Calu3 (cell line): Measurements from ENCODE around the gene CHMP1B. TPM values are rescaled to one million over a fixed set of nuclear protein-coding genes. Genes with fewer than 3 reads are reported as not detected.

Source experiments
- BruUV-seq: library from RNA; stranded (reverse); fragments of 400-500 nt; replicated peaks from 2 replicates; lab custom pipeline; 2021; lab: Mats Ljungman, UMichigan
- CTCF ChIA-PET: fragments of 300-600 bp; sonication (Branson Sonifier 250); formaldehyde crosslinking; loops from one replicate; lab custom pipeline; 2022; ENCODE audit warnings: antibody characterized with exemption; lab: Charles Lee
- DNase-seq: peaks from one replicate; pipeline ENCODE4 v3.0.0; 2022
- H3K27ac Mint-ChIP-seq: one replicate; pipeline ENCODE4 v1.8.0; 2022; ENCODE audit warnings: mixed read lengths; ENCODE audit not compliant: unreplicated experiment
- H3K27me3 Mint-ChIP-seq: one replicate; pipeline ENCODE4 v1.8.0; 2022; ENCODE audit warnings: mixed read lengths; ENCODE audit not compliant: unreplicated experiment
- H3K36me3 Mint-ChIP-seq: one replicate; pipeline ENCODE4 v1.8.0; 2022; ENCODE audit warnings: mild to moderate bottlenecking, moderate library complexity, mixed read lengths; ENCODE audit not compliant: insufficient read depth, unreplicated experiment
- H3K4me1 Mint-ChIP-seq: one replicate; pipeline ENCODE4 v1.8.0; 2022; ENCODE audit warnings: mild to moderate bottlenecking, low read depth, mixed read lengths; ENCODE audit not compliant: unreplicated experiment
- H3K4me3 Mint-ChIP-seq: one replicate; pipeline ENCODE4 v1.8.0; 2022; ENCODE audit warnings: mild to moderate bottlenecking, low read depth, moderate library complexity, mixed read lengths; ENCODE audit not compliant: unreplicated experiment
- H3K9me3 Mint-ChIP-seq: one replicate; pipeline ENCODE4 v1.8.0; 2022; ENCODE audit warnings: low read depth, mixed read lengths; ENCODE audit not compliant: unreplicated experiment
- intact Hi-C: fragments of 100-400 bp; cut with micrococcal nuclease; formaldehyde crosslinking; loops from one replicate; pipeline ENCODE4 v1.10.0; 2022; ENCODE audit not compliant: unreplicated experiment
- total RNA-seq: library from RNA; stranded (reverse); gene quantifications from 2 replicates; pipeline ENCODE4 v1.2.3, GENCODE V29; 2022
- TF ChIP-seq, protein P1 (sequence below): fragments of 200-600 bp; IDR thresholded peaks from one replicate; pipeline ENCODE4 v1.8.0; 2022; ENCODE audit warnings: antibody characterized with exemption; ENCODE audit not compliant: unreplicated experiment

The CHMP1B gene
- total RNA-seq, 1 experiment from 2014 or later = 44.4 TPM

DNA sequence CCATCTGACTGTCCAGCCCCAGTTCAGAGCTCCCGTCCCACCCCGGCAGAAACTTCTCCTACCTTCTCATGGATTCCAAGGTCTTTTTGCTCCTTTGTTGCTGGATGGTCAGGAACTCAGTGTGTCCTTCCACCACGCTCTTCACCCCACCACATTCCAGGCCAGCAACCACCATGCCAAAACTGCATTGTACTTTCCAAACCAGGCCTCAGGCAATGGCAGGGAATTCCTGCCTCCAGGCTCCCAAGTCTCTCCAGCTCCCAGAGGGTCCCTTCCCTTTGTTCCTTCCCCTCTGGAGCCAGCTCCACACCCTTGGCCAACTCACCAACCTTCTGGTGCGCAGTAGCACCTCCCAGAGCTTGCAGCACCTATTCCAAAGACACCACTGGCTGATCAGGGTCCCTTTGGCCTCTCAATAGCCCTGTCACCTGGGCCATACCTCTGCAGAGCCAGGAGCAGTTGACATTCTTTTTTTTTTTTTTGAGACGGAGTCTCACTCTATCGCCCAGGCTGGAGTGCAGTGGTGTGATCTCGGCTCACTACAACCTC, 8.1 kb downstream of the CHMP1B start:
- Mint-ChIP-seq H3K27ac (peak overlapping the region; percentile 95), H3K36me3 (peaks cover 46% of the 10 kb centered on the region), H3K27me3 (no peaks in the 10 kb centered on the region), H3K4me1 (peaks cover 50% of the 10 kb centered on the region), H3K9me3 (no peaks in the 10 kb centered on the region), H3K4me3 (peak overlapping the region; percentile 68)
- CTCF ChIA-PET = interaction anchor here (0.7 kb wide), 1 partner anchor 47 kb away, joined by 4 read pairs; no protein-coding TSS in a partner anchor
- intact Hi-C loops = loop anchor here (10.0 kb wide), 1 partner anchor 125 kb away; the partner anchor contains the start of gene IMPA2
- no peak for DNase-seq
- TF ChIP-seq, protein P1, sequence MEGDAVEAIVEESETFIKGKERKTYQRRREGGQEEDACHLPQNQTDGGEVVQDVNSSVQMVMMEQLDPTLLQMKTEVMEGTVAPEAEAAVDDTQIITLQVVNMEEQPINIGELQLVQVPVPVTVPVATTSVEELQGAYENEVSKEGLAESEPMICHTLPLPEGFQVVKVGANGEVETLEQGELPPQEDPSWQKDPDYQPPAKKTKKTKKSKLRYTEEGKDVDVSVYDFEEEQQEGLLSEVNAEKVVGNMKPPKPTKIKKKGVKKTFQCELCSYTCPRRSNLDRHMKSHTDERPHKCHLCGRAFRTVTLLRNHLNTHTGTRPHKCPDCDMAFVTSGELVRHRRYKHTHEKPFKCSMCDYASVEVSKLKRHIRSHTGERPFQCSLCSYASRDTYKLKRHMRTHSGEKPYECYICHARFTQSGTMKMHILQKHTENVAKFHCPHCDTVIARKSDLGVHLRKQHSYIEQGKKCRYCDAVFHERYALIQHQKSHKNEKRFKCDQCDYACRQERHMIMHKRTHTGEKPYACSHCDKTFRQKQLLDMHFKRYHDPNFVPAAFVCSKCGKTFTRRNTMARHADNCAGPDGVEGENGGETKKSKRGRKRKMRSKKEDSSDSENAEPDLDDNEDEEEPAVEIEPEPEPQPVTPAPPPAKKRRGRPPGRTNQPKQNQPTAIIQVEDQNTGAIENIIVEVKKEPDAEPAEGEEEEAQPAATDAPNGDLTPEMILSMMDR = no peak
- BruUV-seq = no TSS peak

DNA sequence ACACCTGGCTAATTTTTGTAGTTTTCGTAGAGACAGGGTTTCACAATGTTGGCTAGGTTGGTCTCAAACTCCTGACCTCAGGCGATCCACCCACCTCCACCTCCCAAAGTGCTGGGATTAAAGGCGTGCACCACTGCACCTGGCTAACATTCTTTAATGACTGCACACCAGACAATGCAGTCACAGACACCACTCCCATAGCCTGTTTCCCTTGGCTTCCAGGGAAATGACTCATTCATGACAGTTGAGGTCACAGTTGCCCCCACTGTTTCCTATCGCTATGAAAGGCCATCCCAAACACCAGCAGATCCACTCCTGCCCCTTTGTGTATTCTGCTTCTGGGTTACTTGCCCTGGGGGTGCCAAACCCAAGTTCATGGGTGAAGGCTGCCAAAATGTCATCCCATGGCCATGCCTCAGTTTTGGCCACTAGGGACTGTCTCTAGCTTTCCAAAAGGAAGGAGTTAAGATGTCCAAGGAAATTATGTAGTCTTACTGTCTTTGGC, 8.7 kb downstream of the CHMP1B start:
- no TSS peak for BruUV-seq
- CTCF ChIA-PET = interaction anchor here (0.7 to 1.2 kb wide), 3 partner anchors 18 to 46 kb away, joined by 3 to 5 read pairs (median 4); no protein-coding TSS in a partner anchor
- TF ChIP-seq, protein P1 = no peak
- peak overlapping the region; percentile 95 for H3K27ac Mint-ChIP-seq
- no peaks in the 10 kb centered on the region for H3K9me3 Mint-ChIP-seq
- peak overlapping the region; percentile 68 for H3K4me3 Mint-ChIP-seq
- DNase-seq = peak; percentile 73
- intact Hi-C loops = loop anchor here (10.0 kb wide), 1 partner anchor 125 kb away; the partner anchor contains the start of gene IMPA2
- H3K27me3 Mint-ChIP-seq = no peaks in the 10 kb centered on the region
- peaks cover 50% of the 10 kb centered on the region for H3K4me1 Mint-ChIP-seq
- peaks cover 44% of the 10 kb centered on the region for H3K36me3 Mint-ChIP-seq

DNA sequence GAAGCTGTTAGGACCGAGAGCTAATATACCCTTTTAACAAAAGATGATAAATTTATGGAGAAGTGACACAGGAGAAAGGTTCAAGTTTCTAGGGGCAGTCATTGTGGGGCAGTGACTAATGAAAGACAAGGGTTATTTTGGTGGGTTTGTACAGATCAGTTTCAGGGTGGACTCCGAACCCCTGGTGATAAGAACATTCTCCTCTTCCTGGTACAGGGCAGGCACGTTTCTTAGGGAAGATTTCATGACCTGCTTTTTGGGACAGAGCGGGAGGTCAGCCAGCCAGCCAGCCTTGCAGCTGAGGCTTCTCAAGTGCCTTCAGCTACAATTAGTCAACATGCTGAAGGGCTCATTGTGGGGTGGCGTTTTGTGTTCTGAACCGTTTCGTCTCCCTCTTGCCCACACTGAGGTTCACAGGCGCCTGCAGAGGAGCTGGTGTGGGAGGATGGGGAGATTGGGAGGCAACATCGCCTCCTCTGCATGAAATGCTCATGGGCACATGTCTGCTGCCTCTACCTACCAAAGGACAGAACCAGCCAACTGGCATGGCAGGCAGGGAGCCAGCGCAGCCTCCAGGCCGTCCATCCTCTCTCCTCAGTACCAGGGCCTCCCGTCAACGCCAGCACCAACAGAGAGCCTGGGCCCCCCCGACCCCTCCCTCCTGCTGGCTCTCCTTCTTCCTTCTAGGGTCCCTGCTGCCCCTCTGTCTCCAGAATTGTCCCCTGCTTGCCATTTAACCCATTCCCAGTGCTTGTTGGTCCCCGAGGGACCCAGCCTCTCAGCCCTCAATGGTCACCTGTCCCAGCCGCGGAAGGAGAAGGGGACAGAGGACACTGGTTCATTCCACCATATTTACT, 9.6 kb downstream of the CHMP1B start:
- DNase-seq = no peak
- H3K27ac Mint-ChIP-seq = peak overlapping the region; percentile 95
- peaks cover 37% of the 10 kb centered on the region for H3K36me3 Mint-ChIP-seq
- intact Hi-C loops = no loop called here
- peaks cover 50% of the 10 kb centered on the region for H3K4me1 Mint-ChIP-seq
- CTCF ChIA-PET = interaction anchor here (1.1 to 1.2 kb wide), 2 partner anchors 17 to 27 kb away, joined by 3 to 5 read pairs; no protein-coding TSS in a partner anchor
- TF ChIP-seq, protein P1 = no peak
- peaks cover 6% of the 10 kb centered on the region for H3K27me3 Mint-ChIP-seq
- no peak overlapping the region for H3K4me3 Mint-ChIP-seq
- BruUV-seq = no TSS peak
- no peaks in the 10 kb centered on the region for H3K9me3 Mint-ChIP-seq

DNA sequence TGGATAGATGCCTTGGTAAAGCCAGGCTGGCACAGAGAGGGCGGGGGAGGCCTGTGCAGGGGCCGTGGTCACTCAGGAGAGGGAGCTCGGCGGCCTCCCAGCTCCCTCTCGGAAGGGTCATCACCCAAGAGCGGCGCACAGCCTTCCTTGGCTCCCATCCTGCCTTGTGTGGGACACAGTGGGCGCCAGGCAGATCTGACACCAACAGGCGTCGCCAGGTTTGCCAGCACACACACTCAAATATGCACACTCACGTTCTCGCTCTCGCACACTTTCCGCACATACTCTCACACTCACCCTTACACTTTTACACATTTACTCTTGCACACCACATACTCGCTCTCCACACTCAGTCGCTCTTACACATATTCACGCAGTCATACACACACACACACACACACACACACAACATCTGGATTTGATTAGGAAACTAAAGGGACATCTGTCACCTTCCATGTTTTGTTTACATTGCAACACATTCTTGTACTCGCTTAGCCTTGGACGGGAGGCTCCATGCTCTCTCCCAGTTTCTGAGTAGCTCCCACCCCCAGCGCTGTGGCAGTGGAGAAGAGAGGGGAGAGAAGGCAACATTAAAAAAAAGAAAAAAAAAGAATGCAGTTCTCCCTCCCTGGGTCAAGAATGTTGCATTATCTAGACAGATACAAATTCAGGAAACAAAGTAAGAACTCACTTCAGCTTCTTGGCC, 10.5 kb downstream of the CHMP1B start:
- CTCF ChIA-PET = interaction anchor here (0.6 kb wide), 1 partner anchor 67 kb away, joined by 3 read pairs; no protein-coding TSS in a partner anchor
- peaks cover 13% of the 10 kb centered on the region for H3K27me3 Mint-ChIP-seq
- no TSS peak for BruUV-seq
- H3K36me3 Mint-ChIP-seq = peaks cover 32% of the 10 kb centered on the region
- no peak for DNase-seq
- no peak overlapping the region for H3K27ac Mint-ChIP-seq
- H3K9me3 Mint-ChIP-seq = no peaks in the 10 kb centered on the region
- H3K4me1 Mint-ChIP-seq = peaks cover 47% of the 10 kb centered on the region
- TF ChIP-seq, protein P1 = no peak
- intact Hi-C loops = no loop called here
- H3K4me3 Mint-ChIP-seq = no peak overlapping the region
